Measurements from ENCODE around the gene C5orf47. TPM values are rescaled to one million over a fixed set of nuclear protein-coding genes. Genes with fewer than 3 reads are reported as not detected.

The C5orf47 gene
- total RNA-seq, 1 donor from 2014 or later: 0.69 TPM

DNA sequence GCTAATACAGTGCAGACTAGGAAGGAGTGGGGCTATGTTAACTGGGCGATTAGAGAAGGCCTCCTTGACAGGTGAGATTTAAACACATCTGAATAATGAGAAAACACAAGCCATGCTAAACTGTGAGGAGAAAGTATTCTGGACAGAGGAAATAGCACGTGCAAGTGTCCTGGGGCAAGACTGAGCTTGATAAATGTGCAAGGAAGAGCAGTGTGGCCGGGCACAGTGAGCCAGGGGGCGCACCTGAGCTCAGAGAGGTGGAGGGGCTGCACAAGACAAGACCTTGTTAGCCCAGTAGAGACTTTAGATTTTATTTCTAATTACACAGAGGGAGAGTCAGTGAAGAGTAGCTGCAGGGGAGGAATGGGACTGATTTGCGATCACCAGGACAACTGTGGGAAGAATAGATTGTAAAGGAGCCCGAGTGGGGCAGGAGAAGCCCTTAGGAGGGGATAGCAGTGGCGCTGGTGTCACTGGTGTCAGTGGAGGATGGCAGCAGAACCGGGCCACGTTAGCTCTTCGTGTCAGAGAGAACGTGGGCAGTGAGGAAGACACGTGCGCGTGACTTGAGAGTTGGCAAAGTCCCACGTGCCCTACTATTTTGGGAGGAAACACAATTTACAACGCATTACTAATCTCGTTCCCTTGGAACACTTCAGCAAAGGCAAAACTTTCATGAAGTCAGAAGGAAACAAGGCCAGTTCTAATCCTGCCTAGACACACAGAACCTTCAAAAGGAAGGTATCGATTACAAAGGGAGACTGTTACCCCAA, 17.9 kb upstream of the C5orf47 start:
- H3K27ac Mint-ChIP-seq: peak overlapping the region; percentile 38
- Histone ChIP-seq H3K27me3 (no peaks in the 10 kb centered on the region), H3K79me2 (ENCODE audit: low read depth) (no peaks in the 10 kb centered on the region), H2AFZ (replicated peaks) (no peak overlapping the region), H3K4me1 (peaks cover 39% of the 10 kb centered on the region), H3F3A (ENCODE audit: low read depth) (peaks cover 13% of the 10 kb centered on the region), H3K4me3 (no peak overlapping the region), H3K36me3 (no peaks in the 10 kb centered on the region), H3K9me3 (ENCODE audit: low read depth) (no peaks in the 10 kb centered on the region), H3K27ac (no peak overlapping the region), H4K20me1 (ENCODE audit: low read depth) (no peaks in the 10 kb centered on the region), H3K9ac (no peak overlapping the region), H3K4me2 (no peak overlapping the region)
- no peak overlapping the region for H3K4me3 Mint-ChIP-seq
- H3K4me1 Mint-ChIP-seq: peaks cover 58% of the 10 kb centered on the region
- H3K36me3 Mint-ChIP-seq: no peaks in the 10 kb centered on the region
- no peak for DNase-seq (ENCODE audit: low spot score)
- peaks cover 4% of the 10 kb centered on the region for H3K27me3 Mint-ChIP-seq (ENCODE audit: insufficient read depth, low read depth)
- no peaks in the 10 kb centered on the region for H3K9me3 Mint-ChIP-seq
- TF ChIP-seq EZH2 (IDR thresholded peaks at IDR 0.05) (no peak), EZH2phosphoT487 (IDR thresholded peaks at IDR 0.05) (no peak)
- TF ChIP-seq, protein P1, sequence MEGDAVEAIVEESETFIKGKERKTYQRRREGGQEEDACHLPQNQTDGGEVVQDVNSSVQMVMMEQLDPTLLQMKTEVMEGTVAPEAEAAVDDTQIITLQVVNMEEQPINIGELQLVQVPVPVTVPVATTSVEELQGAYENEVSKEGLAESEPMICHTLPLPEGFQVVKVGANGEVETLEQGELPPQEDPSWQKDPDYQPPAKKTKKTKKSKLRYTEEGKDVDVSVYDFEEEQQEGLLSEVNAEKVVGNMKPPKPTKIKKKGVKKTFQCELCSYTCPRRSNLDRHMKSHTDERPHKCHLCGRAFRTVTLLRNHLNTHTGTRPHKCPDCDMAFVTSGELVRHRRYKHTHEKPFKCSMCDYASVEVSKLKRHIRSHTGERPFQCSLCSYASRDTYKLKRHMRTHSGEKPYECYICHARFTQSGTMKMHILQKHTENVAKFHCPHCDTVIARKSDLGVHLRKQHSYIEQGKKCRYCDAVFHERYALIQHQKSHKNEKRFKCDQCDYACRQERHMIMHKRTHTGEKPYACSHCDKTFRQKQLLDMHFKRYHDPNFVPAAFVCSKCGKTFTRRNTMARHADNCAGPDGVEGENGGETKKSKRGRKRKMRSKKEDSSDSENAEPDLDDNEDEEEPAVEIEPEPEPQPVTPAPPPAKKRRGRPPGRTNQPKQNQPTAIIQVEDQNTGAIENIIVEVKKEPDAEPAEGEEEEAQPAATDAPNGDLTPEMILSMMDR (IDR thresholded peaks at IDR 0.05): peak; percentile 13

DNA sequence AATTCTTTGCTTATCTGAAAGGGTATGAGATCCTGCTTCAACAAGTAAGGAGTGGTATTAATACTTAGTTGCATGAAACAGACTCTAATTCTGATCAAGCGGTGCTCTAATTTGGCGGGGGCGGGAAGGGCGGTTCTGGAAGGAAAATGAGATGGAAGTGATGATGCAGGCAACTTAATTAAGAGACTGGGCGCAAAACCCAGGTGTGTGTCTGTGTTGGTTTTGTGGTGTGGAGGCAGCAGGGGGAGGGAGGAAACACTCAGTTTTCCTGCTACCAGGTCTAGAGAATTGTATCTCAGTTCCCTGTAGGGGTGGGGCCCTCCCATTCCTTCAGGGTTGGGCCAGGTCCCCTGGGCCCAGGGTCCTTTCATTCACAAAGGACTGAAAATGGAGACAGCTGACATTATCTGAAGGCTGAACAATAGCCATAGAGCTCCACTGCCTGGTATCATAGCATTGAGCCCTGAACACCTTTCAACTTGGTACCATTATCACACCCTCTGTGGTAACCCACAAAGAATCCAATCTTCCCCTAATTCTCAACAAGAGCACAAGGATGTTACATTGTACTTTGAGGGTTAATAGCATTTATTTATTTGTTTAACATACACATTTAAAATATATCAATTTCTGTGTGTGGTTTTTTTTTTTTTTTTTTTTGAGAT, 17.2 kb upstream of the C5orf47 start:
- H3K4me1 Mint-ChIP-seq: peaks cover 58% of the 10 kb centered on the region
- Histone ChIP-seq H3K27me3 (no peaks in the 10 kb centered on the region), H3K9ac (no peak overlapping the region), H3K36me3 (no peaks in the 10 kb centered on the region), H3K4me3 (no peak overlapping the region), H3K9me3 (ENCODE audit: low read depth) (no peaks in the 10 kb centered on the region), H2AFZ (replicated peaks) (no peak overlapping the region), H3F3A (ENCODE audit: low read depth) (peaks cover 13% of the 10 kb centered on the region), H3K4me1 (peaks cover 39% of the 10 kb centered on the region), H3K4me2 (no peak overlapping the region), H4K20me1 (ENCODE audit: low read depth) (no peaks in the 10 kb centered on the region), H3K27ac (no peak overlapping the region), H3K79me2 (ENCODE audit: low read depth) (no peaks in the 10 kb centered on the region)
- H3K36me3 Mint-ChIP-seq: no peaks in the 10 kb centered on the region
- H3K4me3 Mint-ChIP-seq: no peak overlapping the region
- DNase-seq (ENCODE audit: low spot score): no peak
- no peak for TF ChIP-seq EZH2 (IDR thresholded peaks at IDR 0.05)
- no peak for TF ChIP-seq EZH2phosphoT487 (IDR thresholded peaks at IDR 0.05)
- TF ChIP-seq, protein P1 (IDR thresholded peaks at IDR 0.05): no peak
- peaks cover 4% of the 10 kb centered on the region for H3K27me3 Mint-ChIP-seq (ENCODE audit: insufficient read depth, low read depth)
- H3K27ac Mint-ChIP-seq: peak overlapping the region; percentile 42
- peaks cover 3% of the 10 kb centered on the region for H3K9me3 Mint-ChIP-seq

DNA sequence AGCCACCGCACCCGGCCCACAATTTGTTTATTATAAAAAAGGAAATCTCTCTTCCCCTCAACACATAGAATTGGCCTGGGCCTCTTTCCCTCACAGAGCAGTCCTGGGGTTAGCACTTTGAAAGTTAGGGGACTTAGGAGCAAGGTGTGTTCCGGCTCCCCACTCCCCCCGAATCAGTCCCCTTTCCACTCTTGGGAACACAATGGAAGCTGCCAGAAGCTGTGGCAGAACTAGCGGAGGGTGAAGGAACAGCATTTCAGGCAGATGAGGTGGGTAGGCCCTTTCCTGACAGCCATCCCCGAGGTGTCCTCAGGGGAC, 16.4 kb upstream of the C5orf47 start:
- H3K9ac ChIP-seq: no peak overlapping the region

More for the DNA sequence above, 16.4 kb upstream of the C5orf47 start:
- no peak for DNase-seq (ENCODE audit: low spot score)
- Histone ChIP-seq H3K9me3 (ENCODE audit: low read depth) (no peaks in the 10 kb centered on the region), H3K4me1 (peaks cover 37% of the 10 kb centered on the region), H3K79me2 (ENCODE audit: low read depth) (no peaks in the 10 kb centered on the region), H3K27ac (no peak overlapping the region), H3K4me3 (no peak overlapping the region), H2AFZ (replicated peaks) (peak overlapping the region; percentile 99), H3F3A (ENCODE audit: low read depth) (peaks cover 7% of the 10 kb centered on the region), H3K27me3 (no peaks in the 10 kb centered on the region), H4K20me1 (ENCODE audit: low read depth) (no peaks in the 10 kb centered on the region), H3K4me2 (peak overlapping the region; percentile 76), H3K36me3 (no peaks in the 10 kb centered on the region)
- Mint-ChIP-seq H3K36me3 (no peaks in the 10 kb centered on the region), H3K27me3 (ENCODE audit: insufficient read depth, low read depth) (peaks cover 4% of the 10 kb centered on the region), H3K4me1 (peaks cover 52% of the 10 kb centered on the region), H3K27ac (no peak overlapping the region), H3K9me3 (peaks cover 3% of the 10 kb centered on the region), H3K4me3 (no peak overlapping the region)
- TF ChIP-seq EZH2phosphoT487 (IDR thresholded peaks at IDR 0.05) (no peak), EZH2 (IDR thresholded peaks at IDR 0.05) (no peak)
- TF ChIP-seq, protein P1 (IDR thresholded peaks at IDR 0.05): no peak
